ENCODE measurements around the gene RGS3.

DNA sequence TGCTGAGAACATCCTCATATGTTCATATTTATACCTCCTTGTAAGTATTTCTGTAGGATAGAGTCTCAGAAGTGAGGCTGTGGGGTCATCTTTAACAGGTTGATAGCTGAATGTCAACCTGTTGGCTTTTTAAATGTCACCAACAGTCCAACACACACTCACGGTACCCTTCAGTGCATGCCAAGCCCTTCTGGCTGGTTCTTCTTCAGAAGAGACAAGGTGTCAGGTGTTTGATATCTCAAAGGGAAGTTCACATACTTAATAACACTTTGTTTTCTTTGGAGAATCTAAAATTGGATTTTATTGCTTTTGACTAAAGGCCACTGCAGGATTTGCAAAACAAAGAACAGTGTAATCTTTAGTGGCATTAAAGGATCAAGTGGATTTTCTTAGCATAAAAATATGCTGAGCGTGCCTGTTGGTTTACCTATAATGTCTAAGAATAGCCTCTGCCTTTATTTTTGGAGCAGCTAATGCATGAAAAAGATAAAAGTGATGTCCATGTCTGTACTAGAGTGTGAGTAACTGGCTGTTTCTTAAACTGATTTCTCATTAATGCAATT is 58.2 kb downstream of the RGS3 start:
- TF ChIP-seq, protein P1, sequence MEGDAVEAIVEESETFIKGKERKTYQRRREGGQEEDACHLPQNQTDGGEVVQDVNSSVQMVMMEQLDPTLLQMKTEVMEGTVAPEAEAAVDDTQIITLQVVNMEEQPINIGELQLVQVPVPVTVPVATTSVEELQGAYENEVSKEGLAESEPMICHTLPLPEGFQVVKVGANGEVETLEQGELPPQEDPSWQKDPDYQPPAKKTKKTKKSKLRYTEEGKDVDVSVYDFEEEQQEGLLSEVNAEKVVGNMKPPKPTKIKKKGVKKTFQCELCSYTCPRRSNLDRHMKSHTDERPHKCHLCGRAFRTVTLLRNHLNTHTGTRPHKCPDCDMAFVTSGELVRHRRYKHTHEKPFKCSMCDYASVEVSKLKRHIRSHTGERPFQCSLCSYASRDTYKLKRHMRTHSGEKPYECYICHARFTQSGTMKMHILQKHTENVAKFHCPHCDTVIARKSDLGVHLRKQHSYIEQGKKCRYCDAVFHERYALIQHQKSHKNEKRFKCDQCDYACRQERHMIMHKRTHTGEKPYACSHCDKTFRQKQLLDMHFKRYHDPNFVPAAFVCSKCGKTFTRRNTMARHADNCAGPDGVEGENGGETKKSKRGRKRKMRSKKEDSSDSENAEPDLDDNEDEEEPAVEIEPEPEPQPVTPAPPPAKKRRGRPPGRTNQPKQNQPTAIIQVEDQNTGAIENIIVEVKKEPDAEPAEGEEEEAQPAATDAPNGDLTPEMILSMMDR (IDR thresholded peaks at IDR 0.05) = no peak
- no peak for TF ChIP-seq POLR2A (IDR thresholded peaks at IDR 0.05)
